OCI-LY7 (cell line): ENCODE data around the gene LRRC4C.

Experiments
- EZH2phosphoT487 ChIP-seq: fragments of 200-600 bp; sonication (generic); IDR thresholded peaks from 2 replicates; pipeline ENCODE4 v1.6.1; 2018; ENCODE audit warnings: low read depth, borderline replicate concordance, mild to moderate bottlenecking, mixed run types, antibody characterized with exemption, low read length, moderate library complexity, mixed read lengths
- TF ChIP-seq, protein P1 (sequence below): fragments of 200-600 bp; sonication (generic); conservative IDR thresholded peaks from 2 replicates; pipeline ENCODE4 v1.5.1; 2014; ENCODE audit warnings: mild to moderate bottlenecking, antibody characterized with exemption, low read length, moderate library complexity, mixed read lengths

DNA sequence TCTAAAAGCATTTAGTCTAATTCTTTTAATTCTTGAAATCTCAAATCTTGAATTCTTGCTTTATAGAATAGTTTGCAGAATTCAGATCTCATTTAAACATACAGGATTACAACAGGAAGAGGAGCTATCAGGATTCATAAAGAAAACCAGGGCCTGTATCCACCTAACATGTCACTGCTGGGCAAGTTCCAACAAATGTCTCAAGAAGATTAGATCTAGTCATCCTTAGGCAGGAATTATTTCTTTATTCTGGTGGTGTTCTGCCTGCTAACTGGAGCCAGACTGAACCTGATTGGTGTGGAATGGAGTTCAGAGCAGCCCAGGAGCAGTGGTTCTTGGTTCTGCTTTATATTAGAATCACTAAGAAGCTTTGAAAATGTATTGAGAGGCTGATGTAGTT, 500.7 kb downstream of the LRRC4C start:
- TF ChIP-seq, protein P1, sequence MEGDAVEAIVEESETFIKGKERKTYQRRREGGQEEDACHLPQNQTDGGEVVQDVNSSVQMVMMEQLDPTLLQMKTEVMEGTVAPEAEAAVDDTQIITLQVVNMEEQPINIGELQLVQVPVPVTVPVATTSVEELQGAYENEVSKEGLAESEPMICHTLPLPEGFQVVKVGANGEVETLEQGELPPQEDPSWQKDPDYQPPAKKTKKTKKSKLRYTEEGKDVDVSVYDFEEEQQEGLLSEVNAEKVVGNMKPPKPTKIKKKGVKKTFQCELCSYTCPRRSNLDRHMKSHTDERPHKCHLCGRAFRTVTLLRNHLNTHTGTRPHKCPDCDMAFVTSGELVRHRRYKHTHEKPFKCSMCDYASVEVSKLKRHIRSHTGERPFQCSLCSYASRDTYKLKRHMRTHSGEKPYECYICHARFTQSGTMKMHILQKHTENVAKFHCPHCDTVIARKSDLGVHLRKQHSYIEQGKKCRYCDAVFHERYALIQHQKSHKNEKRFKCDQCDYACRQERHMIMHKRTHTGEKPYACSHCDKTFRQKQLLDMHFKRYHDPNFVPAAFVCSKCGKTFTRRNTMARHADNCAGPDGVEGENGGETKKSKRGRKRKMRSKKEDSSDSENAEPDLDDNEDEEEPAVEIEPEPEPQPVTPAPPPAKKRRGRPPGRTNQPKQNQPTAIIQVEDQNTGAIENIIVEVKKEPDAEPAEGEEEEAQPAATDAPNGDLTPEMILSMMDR: no peak
- TF ChIP-seq EZH2phosphoT487: no peak
